ENCODE measurements around the gene MTMR1. TPM values are rescaled to one million over a fixed set of nuclear protein-coding genes. Genes with fewer than 3 reads are reported as not detected.

MTMR1 gene
- total RNA-seq, 1 donor from 2014 or later, result 31.8 TPM

DNA sequence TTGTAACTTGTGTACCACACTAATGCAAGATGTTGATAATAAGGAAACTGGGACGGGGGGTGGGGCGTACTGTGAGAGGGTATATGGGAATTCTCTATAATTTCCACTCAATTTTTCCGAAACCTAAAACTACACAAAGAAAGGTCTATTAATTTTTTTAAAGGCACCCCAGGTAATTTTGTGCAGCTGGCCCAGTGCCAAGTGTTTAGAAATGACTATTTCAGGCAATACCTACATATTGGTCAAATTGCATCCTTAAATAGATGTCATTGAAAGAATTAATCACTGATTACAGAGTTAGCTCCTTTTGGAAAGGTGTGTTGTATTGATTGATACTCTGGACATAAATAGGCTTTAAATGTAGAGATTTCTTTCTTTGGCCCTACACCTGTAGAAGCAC, 10.1 kb upstream of the MTMR1 start:
- intact Hi-C loops (cut with micrococcal nuclease), result loop anchor here (1.0 to 2.0 kb wide), 2 partner anchors 33 to 720 kb away; no protein-coding TSS in a partner anchor
- Mint-ChIP-seq H3K4me1 (ENCODE audit: low read depth) (peaks cover 5% of the 10 kb centered on the region), H3K9me3 (no peaks in the 10 kb centered on the region), H3K4me3 (no peak overlapping the region), H3K27ac (no peak overlapping the region), H3K27me3 (ENCODE audit: insufficient read depth) (peaks cover 2% of the 10 kb centered on the region), H3K36me3 (ENCODE audit: low read depth) (no peaks in the 10 kb centered on the region)
- DNase-seq (ENCODE audit: low spot score), result no peak

DNA sequence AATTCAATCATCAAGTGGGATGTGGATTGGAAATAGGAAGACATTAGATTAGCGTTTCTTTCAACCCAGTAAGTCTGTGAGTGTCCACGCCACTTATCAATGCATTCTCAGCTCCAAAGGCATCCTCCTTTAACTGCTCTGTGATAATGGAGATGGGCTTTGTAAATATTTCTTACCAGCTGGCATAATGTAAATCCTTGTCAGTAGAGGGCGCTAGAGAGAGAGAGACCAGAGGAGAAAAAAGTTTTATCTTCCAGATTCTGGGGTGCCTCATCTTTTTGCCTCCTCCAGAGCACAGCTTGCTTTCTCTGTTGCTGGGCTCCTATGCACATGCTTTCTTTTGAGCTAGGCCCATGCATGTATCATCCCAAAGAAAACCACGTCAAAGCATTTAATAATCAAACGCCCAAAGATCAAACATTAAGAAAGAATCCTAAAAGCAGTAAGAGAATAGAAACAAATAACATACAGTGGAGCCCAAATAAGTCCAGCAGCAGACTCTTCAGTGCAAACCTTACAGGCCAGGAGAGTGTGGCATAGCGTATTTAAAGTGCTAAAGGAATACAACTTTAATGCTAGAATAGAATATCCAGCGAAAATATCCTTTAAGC, 9.6 kb upstream of the MTMR1 start:
- H3K9me3 Mint-ChIP-seq, result no peaks in the 10 kb centered on the region
- intact Hi-C loops (cut with micrococcal nuclease), result loop anchor here (1.0 to 2.0 kb wide), 2 partner anchors 33 to 721 kb away; no protein-coding TSS in a partner anchor
- H3K36me3 Mint-ChIP-seq (ENCODE audit: low read depth), result no peaks in the 10 kb centered on the region
- H3K27ac Mint-ChIP-seq, result no peak overlapping the region
- DNase-seq (ENCODE audit: low spot score), result no peak
- H3K4me1 Mint-ChIP-seq (ENCODE audit: low read depth), result peaks cover 9% of the 10 kb centered on the region
- H3K4me3 Mint-ChIP-seq, result no peak overlapping the region
- H3K27me3 Mint-ChIP-seq (ENCODE audit: insufficient read depth), result no peaks in the 10 kb centered on the region

DNA sequence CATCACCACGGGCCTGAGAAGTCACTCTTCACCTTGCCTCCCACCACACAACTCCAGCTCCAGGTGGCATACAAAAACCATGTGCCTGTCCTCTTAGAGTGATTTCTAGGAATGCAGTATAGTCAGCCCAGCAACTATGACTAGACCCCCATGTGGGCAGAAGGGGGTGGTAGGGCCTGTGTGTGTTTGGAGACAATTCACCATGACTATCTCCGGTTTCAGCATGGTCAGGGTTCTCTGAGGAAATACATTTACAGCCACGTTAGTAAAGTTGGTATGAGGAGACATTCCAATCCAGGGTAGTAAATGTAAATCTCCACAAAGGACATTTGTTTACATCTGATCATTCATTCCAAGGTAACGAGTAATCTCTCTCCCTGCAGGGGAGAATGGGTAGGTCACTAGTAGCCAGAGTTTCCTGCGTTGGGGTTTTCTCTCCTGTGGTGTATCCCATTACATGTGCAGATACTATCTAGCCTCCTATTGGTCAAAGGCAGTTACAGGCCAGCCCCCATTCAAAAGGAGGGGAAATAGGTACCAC, 4.2 kb upstream of the MTMR1 start:
- Mint-ChIP-seq H3K4me3 (no peak overlapping the region), H3K27ac (no peak overlapping the region), H3K27me3 (ENCODE audit: insufficient read depth) (no peaks in the 10 kb centered on the region), H3K9me3 (no peaks in the 10 kb centered on the region), H3K36me3 (ENCODE audit: low read depth) (peaks cover 2% of the 10 kb centered on the region), H3K4me1 (ENCODE audit: low read depth) (peaks cover 35% of the 10 kb centered on the region)
- intact Hi-C loops (cut with micrococcal nuclease), result no loop called here
- no peak for DNase-seq (ENCODE audit: low spot score)

DNA sequence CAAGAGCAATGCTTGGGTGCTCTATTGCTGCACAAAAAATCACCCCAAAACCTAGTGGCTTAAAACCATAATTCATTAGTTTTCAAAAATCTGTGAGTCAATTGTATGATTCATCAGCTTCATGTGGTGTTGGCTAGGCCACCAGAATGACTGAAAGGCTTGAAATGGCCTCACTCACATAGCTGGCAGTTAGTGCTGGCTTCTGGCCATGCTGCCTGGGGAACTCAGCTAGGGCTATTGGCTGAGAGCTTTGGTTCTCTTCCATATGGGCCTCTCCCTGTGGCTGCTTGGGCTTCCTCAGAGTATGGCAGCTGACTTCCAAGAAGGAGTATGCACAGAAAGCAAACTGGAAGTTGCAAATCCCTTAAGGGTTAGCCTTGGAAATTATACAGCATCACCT, 3.1 kb upstream of the MTMR1 start:
- H3K4me3 Mint-ChIP-seq, result peak overlapping the region; percentile 19
- no peak overlapping the region for H3K27ac Mint-ChIP-seq
- DNase-seq (ENCODE audit: low spot score), result no peak
- peaks cover 47% of the 10 kb centered on the region for H3K4me1 Mint-ChIP-seq (ENCODE audit: low read depth)
- peaks cover 5% of the 10 kb centered on the region for H3K36me3 Mint-ChIP-seq (ENCODE audit: low read depth)
- intact Hi-C loops (cut with micrococcal nuclease), result loop anchor here (5.0 to 10.0 kb wide), 4 partner anchors 53 to 1185 kb away; partner anchors contain the start of genes EOLA2, IDS and VMA21
- no peaks in the 10 kb centered on the region for H3K27me3 Mint-ChIP-seq (ENCODE audit: insufficient read depth)
- H3K9me3 Mint-ChIP-seq, result no peaks in the 10 kb centered on the region

DNA sequence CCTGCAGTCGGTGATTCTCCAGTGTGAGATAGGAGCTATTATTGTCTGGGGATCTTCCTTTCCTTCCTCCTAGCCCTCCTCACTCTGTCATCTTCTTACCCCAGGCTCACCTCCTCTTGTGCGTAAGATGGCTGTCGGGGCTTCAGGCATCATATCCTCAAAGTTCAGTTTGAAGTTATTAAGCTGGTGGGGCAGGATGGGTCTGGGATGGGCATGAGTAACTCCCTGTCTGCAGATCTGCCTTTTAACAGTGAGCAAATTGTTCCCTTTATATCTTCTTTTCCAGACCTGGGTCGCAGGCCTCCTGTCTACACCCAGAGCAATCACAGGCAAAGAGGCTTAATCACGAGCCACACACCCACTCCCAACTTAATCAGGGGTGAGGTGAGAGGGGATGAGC, 900 bp upstream of the MTMR1 start:
- H3K9me3 Mint-ChIP-seq, result no peaks in the 10 kb centered on the region
- peak overlapping the region; percentile 88 for H3K4me3 Mint-ChIP-seq
- H3K27me3 Mint-ChIP-seq (ENCODE audit: insufficient read depth), result no peaks in the 10 kb centered on the region
- DNase-seq (ENCODE audit: low spot score), result no peak
- peaks cover 67% of the 10 kb centered on the region for H3K4me1 Mint-ChIP-seq (ENCODE audit: low read depth)
- intact Hi-C loops (cut with micrococcal nuclease), result loop anchor here (5.0 to 10.0 kb wide), 4 partner anchors 55 to 1187 kb away; partner anchors contain the start of genes EOLA2, IDS and VMA21
- peaks cover 9% of the 10 kb centered on the region for H3K36me3 Mint-ChIP-seq (ENCODE audit: low read depth)
- peak overlapping the region; percentile 97 for H3K27ac Mint-ChIP-seq

DNA sequence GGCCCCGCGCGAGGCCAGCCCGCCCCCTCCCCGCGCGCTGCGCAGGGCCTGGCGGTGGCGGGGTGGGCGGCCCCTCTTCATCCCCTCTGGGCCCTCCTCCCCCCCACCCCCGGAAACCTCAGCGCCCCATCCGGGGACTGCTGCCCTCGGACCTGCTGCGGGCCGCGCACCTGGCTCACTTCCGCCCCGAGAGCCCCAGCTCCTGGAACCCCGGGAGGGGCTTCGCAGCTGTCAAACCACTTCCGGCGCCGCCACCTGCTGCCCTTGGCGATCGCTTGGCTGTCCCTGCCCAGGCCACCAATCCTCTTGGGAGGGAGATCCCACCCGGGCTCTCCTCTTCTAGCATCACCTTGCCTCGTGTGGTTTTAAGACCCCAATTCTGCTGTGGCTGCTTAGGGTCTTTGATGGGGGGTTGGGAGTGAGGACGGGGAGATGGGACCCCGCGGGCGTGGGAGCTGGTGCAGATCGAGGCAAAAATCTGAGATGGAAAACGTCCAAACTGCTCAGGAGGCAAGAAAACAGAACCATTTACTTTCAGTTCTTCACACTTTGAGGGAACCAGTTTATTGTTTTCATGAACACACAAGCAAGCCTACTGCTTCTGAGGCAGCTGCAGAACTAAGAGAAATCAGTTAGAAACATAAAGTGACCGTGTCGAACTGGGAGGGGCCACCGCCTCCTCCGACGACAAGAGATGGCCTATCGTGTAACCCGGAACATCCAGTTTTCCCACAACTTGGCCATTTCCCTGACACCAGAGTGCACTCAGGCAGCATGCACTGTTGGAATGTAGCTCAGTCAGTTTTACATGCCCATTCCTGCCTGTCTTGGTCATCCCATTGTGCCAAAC, 754 bp downstream of the MTMR1 start:
- H3K4me3 Mint-ChIP-seq, result peak overlapping the region; percentile 91
- H3K9me3 Mint-ChIP-seq, result no peaks in the 10 kb centered on the region

DNA sequence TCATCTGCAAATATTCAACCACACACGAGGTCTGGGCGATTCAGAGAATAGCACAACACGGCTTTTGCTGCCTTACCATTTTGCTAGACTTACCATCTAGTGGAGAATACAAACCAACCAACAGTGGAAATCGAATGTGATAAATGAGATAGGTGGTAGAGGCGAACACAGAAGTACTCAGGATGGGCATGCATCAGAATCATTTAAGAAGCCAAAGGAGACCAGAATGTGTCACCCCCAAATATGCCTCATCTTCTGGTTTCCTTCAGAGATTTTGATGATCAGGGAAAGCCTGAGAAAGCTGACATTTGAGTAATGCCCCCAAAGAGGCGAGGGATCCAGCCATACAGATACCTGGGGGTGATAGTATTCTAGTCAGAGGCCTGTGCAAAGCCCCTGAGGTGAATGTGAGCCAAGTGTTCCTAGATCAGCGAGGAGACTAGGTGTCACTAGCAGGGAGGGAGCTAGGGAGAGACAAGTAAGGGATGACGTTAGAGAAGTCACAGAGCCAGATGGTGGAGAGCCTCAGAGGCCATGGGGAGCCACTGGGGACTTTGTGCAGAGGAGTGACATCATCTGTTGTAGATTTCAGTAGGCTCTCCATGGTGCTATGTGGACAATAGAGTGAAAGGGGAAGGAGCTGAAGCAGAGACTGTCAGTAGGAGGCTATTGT, 1.7 kb downstream of the MTMR1 start:
- Mint-ChIP-seq H3K27me3 (ENCODE audit: insufficient read depth) (no peaks in the 10 kb centered on the region), H3K4me1 (ENCODE audit: low read depth) (peaks cover 61% of the 10 kb centered on the region), H3K4me3 (peak overlapping the region; percentile 91), H3K9me3 (no peaks in the 10 kb centered on the region), H3K27ac (peak overlapping the region; percentile 97), H3K36me3 (ENCODE audit: low read depth) (peaks cover 9% of the 10 kb centered on the region)
- intact Hi-C loops (cut with micrococcal nuclease), result loop anchor here (1.0 to 10.0 kb wide), 7 partner anchors 9 to 1190 kb away; partner anchors contain the start of genes EOLA2, IDS and VMA21
- no peak for DNase-seq (ENCODE audit: low spot score)

More for the DNA sequence above, 754 bp downstream of the MTMR1 start:
- peaks cover 9% of the 10 kb centered on the region for H3K36me3 Mint-ChIP-seq (ENCODE audit: low read depth)
- peak overlapping the region; percentile 97 for H3K27ac Mint-ChIP-seq
- peak; percentile 66 for DNase-seq (ENCODE audit: low spot score)
- H3K4me1 Mint-ChIP-seq (ENCODE audit: low read depth), result peaks cover 65% of the 10 kb centered on the region
- H3K27me3 Mint-ChIP-seq (ENCODE audit: insufficient read depth), result no peaks in the 10 kb centered on the region
- intact Hi-C loops (cut with micrococcal nuclease), result loop anchor here (1.0 to 10.0 kb wide), 7 partner anchors 10 to 1189 kb away; partner anchors contain the start of genes EOLA2, IDS and VMA21

DNA sequence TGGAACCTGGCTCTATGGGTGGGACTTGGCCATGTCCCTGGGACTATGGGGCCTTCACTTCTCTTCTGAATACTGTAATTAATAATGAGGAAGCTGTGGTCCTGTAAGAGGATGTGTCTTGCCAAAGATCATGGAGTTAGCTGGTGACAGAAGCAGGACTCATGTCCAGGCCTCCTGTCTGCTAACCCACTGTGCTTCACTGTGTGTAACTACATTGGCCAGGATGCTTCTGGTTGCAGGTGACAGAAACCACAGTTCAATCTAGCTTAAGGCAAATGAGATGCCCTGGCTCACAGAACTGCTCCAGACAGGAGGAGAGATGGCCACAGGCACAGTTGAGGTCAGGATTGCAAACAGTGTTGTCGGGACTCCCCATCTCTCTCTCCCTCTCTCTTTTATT, 3.1 kb downstream of the MTMR1 start:
- Mint-ChIP-seq H3K36me3 (ENCODE audit: low read depth) (peaks cover 15% of the 10 kb centered on the region), H3K9me3 (no peaks in the 10 kb centered on the region), H3K27me3 (ENCODE audit: insufficient read depth) (no peaks in the 10 kb centered on the region), H3K4me1 (ENCODE audit: low read depth) (peaks cover 50% of the 10 kb centered on the region), H3K27ac (peak overlapping the region; percentile 97), H3K4me3 (peak overlapping the region; percentile 91)
- intact Hi-C loops (cut with micrococcal nuclease), result loop anchor here (2.0 to 10.0 kb wide), 4 partner anchors 20 to 1192 kb away; partner anchors contain the start of genes EOLA2 and IDS
- DNase-seq (ENCODE audit: low spot score), result no peak

DNA sequence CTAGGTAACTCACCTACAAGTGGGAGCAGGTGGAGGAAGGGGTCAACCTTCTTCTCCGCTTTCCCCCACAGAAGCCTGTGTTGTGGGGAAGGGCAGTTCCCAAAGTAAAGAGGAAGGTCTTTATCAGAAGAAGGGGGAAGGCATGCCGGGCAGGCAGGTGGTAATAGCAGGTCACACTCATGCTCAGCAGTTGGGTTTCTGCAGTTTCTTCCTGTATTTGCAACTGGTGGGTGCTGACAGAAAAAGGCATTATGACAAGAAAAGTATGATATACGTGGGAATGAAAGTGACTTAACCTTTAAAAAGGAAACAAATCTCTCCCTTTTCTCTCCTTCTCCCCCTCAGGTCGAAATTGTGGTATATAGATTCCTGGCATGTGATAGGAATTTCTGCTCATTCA, 3.7 kb downstream of the MTMR1 start:
- Mint-ChIP-seq H3K4me3 (peak overlapping the region; percentile 64), H3K9me3 (no peaks in the 10 kb centered on the region)

DNA sequence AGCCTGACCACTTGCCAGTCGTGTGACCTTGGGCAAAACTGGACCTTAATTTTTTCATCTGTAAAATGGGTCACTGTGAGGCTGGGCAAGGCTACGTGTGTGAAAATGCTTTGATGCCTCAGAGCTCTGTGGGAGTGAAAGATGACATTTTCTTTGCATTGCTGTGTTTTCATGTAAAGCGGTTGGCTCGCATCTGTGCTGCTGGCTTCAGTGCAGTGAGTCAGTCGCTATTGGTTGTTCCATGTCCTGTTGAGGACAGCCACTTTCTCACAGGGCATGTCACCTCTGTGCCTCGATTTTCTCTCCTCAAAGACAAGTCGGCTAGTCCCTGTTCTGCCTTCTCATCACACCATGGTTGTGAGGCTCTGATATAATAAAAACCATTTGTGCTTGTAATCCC, 4.4 kb downstream of the MTMR1 start:
- no peaks in the 10 kb centered on the region for H3K9me3 Mint-ChIP-seq
- peaks cover 38% of the 10 kb centered on the region for H3K4me1 Mint-ChIP-seq (ENCODE audit: low read depth)
- peak overlapping the region; percentile 64 for H3K4me3 Mint-ChIP-seq
- intact Hi-C loops (cut with micrococcal nuclease), result loop anchor here (2.0 to 10.0 kb wide), 4 partner anchors 19 to 1193 kb away; partner anchors contain the start of genes EOLA2 and IDS
- DNase-seq (ENCODE audit: low spot score), result no peak
- peaks cover 17% of the 10 kb centered on the region for H3K36me3 Mint-ChIP-seq (ENCODE audit: low read depth)
- no peaks in the 10 kb centered on the region for H3K27me3 Mint-ChIP-seq (ENCODE audit: insufficient read depth)
- H3K27ac Mint-ChIP-seq, result peak overlapping the region; percentile 97

More for the DNA sequence above, 3.7 kb downstream of the MTMR1 start:
- DNase-seq (ENCODE audit: low spot score), result no peak
- H3K27ac Mint-ChIP-seq, result peak overlapping the region; percentile 97
- H3K27me3 Mint-ChIP-seq (ENCODE audit: insufficient read depth), result no peaks in the 10 kb centered on the region
- intact Hi-C loops (cut with micrococcal nuclease), result loop anchor here (2.0 to 10.0 kb wide), 4 partner anchors 20 to 1192 kb away; partner anchors contain the start of genes EOLA2 and IDS
- peaks cover 17% of the 10 kb centered on the region for H3K36me3 Mint-ChIP-seq (ENCODE audit: low read depth)
- peaks cover 45% of the 10 kb centered on the region for H3K4me1 Mint-ChIP-seq (ENCODE audit: low read depth)

DNA sequence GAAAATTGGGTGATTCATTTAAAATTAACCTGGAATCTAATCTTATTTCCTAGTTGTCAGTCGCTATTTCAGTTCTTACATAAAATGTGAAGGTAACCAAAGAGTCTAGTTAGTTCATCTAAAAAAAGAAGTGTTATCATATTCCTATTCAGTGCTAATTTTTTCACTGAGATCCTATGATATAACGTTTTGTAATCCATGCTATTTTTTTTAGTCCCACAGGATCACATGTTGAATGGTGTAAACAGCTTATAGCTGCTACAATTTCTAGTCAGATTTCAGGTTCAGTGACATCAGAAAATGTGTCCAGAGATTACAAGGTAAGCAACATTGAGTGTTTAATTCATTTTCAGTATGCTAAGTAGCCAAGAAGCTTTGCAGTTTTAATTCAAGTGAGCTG, 5.8 kb downstream of the MTMR1 start:
- no peaks in the 10 kb centered on the region for H3K27me3 Mint-ChIP-seq (ENCODE audit: insufficient read depth)
- H3K36me3 Mint-ChIP-seq (ENCODE audit: low read depth), result peaks cover 24% of the 10 kb centered on the region
- H3K27ac Mint-ChIP-seq, result no peak overlapping the region
- H3K4me1 Mint-ChIP-seq (ENCODE audit: low read depth), result peaks cover 51% of the 10 kb centered on the region
- H3K4me3 Mint-ChIP-seq, result no peak overlapping the region
- intact Hi-C loops (cut with micrococcal nuclease), result loop anchor here (10.0 kb wide), 2 partner anchors 764 to 1194 kb away; partner anchors contain the start of genes EOLA2 and IDS
- no peak for DNase-seq (ENCODE audit: low spot score)
- H3K9me3 Mint-ChIP-seq, result no peaks in the 10 kb centered on the region

DNA sequence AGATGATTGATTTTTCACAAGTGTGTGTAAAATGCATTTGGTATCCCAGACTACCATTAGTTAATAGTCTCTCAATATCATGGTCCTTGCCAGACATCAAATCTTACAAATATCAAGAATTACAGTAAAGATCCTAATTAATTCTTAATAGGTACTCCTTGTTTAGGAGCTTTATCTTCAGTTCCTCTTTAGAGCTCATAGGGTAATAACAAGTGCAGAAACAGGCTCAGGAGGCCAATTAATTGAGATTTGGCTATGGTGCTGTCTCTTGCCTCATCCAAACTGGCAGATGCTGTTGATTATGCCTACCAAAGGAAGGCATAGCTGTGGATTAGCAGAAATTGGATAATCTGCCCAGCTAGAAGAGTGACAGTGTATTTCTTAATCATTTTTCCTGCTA, 6.9 kb downstream of the MTMR1 start:
- intact Hi-C loops (cut with micrococcal nuclease), result no loop called here
- peaks cover 50% of the 10 kb centered on the region for H3K4me1 Mint-ChIP-seq (ENCODE audit: low read depth)
- no peak for DNase-seq (ENCODE audit: low spot score)
- H3K36me3 Mint-ChIP-seq (ENCODE audit: low read depth), result peaks cover 31% of the 10 kb centered on the region
- no peak overlapping the region for H3K4me3 Mint-ChIP-seq
- H3K27ac Mint-ChIP-seq, result no peak overlapping the region
- H3K27me3 Mint-ChIP-seq (ENCODE audit: insufficient read depth), result no peaks in the 10 kb centered on the region
- H3K9me3 Mint-ChIP-seq, result no peaks in the 10 kb centered on the region
